Measurements from ENCODE around the gene BLOC1S4.
"Not testable (repeated sequence)": the region's sequence is repeated elsewhere in the genome, so short reads cannot be mapped to it uniquely, and the experiment has no call there.

Gene BLOC1S4

DNA sequence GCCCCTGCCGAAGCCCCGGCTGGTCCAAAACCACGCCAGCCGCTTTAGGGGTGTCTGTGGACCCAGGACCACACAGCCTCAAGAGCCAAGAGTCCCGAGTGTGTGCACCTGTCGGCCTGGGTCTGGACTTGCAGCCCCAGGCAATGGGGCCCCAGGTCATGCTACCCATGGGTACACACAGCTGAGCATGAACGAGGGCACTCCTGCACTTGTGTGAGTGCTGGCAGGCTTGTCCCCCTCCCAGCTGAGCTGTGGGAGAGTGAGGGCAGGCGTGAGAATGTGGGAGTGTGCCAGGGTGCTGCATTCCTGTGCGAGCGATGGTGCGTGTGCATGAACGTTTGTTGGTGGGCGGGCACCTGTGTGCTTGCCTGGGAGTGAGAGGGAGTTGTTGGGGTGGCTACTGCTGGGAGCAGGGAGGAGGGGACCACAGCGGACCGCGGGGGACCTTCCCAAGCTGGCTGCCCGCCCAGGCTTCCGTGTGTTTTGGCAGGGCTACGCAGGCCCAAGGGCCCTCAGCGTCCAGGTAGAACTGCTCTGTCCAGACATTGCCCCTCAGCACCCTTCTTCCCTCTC is 30.8 kb downstream of the BLOC1S4 start:
- DNase-seq, result no peak

DNA sequence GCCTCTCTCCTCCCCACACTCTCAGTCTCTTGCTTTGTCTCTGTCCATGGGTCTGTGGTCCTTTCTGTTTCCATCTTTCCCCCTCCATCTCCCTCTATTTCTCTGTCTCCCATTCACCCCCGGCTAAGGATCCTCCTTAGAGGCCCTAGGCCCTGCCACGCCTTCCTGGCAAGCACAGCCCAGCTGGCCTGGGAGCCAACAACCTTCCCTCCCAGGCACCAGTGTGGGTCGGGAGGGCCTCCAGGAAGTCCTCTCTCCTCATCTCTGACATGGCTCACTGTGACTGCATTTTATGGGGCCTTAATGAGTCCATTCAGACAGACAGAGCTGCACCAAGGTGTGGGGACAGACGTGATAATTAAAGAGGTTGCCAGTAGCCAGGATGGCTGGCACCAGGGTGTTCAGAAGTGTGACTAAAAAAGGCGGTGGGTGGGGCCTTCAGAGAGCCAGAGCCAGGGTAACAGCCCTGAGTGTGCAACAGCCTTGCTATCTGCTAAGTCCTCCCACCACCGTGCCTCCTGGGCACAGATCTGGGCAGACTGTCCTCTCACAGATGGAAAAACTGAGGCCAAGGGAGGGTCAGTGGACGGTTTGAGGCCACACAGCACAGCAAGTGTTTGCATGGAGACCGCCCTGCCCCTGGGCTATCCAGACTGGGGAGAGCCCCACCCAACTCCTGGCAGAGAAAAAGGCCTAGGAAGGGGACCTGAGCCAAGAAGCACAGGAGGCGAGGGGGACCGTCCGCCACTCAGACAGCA is 31.5 kb downstream of the BLOC1S4 start:
- DNase-seq, result no peak

DNA sequence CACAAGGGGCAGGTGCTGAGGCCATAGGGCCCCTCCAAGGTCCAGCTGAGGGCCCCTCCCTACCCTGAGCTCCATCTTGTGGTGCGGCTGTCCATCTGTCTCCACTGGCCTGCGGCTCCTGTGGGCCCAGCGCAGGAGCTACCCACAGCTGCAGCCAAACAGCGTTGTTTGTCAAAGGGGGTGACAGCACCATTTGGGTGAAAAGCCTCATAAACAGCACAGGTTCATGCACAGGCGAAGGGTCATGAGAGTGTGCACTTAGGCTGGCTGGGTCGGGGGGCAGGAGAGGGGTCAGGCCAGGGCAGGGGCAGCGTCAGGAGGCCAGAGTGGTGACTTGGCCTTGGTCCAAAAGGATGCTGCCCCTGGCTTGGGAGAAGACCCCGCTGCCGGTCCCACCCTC is 32.3 kb downstream of the BLOC1S4 start:
- DNase-seq, result no peak

DNA sequence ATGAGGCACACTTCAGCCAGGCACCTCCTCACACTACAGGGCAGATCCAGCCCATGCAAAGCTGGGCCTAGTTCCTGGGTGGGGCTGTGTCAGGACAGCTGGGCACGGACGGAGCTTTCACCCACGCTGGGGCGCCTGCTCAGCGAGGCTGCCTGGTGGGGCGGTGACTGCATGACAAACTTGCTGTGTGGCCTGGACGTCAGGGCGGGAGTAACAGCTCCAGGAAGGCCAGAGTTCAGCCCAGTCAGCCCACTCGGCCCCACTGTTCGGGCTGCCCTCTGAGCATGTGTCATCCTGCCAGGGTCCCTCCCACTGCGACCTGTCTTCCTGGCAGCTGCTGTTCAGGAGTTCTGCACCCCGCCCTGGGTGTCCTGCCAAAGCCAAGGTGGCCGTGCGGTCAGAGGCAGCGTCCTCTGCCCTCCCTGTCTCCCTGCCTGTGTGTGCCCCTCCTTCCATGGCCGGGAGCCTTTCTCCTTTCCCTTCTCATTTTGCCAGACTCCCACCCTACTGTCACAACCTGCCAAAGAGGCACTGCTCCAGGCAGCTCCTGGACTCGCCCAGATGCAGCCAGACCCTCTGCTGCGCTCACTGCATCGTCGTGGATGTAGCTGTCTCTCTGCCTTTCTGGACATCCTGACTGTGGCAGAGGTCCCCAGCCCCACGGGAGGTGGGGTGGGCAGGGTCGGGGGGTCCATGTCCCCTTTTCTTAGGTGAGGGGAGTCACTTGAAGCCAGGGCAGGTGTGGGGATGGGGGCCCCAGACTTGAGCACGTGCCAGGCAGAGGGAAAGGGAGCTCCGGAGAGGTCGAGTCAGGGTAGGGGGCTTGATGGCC is 33.6 kb downstream of the BLOC1S4 start:
- no peak for DNase-seq

DNA sequence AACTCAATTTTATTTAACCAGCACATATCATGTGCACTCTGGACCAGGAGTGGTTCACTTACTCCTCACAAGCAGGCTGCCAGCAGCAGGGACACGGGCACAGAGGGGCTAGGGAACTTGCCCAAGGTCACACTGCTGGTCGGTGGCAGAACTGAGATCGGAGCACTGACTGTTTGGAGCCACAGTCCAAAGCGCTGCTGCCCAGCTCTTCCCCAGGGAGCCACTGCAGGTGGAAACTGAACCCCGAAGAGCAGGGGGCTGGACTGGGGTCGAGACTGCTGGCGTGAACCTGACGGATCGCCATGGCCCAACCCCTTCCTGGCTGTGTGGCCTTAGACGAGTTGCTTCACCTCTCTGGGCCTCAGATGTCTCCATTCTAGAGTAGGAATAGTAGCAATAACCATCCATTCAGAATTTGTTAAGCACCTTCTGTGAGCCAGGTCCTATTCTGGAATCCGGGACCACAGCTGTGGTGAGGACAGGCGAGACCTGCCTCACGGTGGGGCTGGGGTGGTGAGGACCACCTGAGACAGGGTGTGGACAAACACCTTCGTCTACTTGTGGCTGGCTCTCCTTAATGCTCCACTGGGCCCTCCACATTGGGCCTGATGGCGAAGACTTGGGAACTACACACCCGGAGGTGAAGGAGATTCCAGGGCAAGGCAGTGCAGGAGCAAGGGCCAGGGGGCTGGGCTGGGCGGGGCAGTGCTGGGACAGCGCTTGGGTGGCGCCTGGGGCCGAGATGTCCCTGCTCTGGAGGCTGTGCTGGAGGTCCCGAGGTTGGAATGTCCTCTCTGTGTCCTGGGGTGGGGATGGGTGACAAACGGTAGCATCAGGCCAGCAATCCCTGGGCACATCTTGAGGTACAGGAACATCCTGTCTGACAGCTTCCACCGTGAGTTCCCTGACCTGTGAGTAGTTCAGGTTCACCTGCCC is 34.6 kb downstream of the BLOC1S4 start:
- no peak for DNase-seq

DNA sequence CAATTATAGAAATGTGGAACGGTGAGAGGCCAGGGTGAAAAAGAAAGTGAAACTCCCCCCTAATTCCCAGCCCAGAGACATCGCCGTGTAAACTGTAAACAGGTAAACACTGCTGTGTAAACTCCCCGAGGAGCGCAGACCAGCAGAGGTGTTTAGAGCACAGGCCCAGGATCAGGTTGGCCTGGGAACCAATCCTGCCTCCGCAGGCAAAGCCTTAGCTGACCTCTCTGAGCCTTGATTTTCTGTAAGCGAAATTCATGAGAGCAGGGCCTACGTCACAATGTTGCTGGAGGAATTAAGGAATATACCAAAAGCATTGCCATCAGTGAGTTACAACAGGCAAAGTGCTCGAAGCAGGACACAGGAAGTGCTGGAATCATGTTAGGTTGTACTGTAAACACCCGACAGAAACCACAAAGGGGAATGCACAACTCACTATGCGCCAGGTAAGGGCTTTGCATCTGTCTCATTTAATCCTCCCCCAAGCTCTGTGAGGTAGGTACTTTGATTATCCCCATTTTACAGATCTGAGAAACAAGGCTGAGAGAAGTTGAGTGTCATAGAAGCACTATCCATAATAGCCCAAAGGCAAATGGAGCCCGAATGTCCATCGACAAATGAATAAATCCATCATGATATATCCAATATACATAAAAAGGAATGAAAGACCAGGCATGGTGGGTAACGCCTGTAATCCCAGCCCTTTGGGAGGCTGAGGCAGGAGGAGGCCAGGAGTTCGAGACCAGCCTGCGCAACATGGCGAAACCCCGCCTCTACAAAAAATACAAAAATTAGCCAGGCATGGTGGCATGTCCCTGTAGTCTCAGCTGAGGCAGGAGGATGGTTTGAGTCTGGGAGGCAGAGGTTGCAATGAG is 35.9 kb downstream of the BLOC1S4 start:
- no peak for DNase-seq

DNA sequence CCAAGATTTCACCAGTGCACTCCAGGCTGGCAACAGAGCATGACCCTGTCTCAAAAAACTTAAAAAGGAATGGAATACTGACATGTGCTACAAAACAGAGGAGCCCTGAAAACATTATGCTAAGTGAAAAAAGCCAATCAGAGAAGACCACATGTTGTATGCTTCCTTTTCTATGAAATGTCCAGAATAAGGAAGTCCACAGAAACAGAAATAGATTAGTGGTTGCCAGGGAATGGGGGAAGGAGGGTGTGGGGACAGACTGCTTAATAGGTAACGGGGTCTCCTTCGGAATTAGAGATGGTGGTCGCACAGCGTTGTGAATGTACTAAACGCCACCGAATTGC is 36.5 kb downstream of the BLOC1S4 start:
- DNase-seq, result no peak

DNA sequence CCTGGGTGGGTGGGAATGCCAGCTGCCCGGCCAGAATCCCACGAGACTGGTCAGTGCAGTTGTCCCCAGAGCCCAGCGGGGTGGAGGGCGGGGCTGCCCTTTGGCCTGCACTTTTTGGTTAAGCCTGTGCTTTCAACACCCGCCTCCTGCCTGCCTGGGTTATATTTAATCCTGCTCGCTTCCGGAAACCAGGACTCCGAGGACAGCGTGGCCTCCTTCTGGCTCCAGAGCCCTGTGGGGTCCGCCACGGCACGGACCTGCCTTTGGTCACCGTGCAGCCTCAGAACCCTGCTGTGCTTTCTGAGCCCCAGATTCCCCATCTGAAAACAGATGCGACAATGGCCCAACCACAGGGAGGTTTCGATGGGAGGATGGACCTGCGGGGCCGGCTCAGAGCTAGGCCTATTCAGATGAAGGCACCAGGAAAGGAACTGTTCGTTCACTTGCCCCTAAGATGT is 37.2 kb downstream of the BLOC1S4 start:
- no peak for DNase-seq

DNA sequence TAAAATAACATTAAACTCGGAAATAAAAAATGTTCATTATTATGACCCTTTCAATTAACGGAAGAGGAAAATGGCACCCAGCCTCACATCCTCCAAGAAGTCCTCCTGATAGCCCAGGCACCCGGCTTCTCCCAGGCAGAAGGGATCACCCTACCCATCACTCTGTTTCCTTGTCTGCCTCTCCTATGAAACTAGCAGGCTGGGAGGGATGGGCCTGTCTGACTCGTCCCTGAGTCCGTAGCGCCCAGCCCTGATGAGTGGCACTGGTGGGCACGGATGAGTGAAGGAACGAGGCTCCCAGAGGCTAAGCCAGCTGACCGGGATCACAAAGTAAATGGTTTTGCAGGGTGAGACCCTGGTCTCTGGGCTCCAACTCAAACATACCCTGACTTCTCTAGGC is 37.9 kb downstream of the BLOC1S4 start:
- DNase-seq, result no peak

DNA sequence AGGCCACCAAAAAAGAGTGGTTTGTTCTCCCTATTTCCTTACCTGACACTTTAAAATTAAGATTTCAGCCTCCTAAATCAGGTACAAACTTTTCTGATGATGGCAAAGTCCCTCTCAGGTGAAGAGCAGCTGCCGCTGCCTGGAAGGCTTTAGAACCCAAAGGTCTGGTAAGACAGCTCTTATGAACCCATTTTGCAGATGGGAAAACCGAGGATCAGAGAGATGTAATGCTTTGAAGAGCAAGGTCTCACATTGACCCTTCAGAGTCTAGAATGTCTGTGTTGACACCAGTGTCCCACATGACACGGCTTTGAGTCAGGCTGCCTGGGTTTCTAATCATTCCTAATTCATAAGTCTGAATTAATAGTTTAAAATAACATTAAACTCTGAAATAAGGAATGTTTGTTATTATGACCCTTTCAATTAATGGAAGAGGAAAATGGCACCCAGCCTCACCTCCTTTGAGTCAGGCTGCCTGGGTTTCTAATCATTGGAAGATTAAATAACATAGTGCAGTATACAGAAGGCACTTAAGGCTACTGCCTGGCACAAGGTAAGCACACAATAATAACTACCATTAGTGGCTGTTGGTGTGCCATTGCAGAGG is 38.6 kb downstream of the BLOC1S4 start:
- no peak for DNase-seq

DNA sequence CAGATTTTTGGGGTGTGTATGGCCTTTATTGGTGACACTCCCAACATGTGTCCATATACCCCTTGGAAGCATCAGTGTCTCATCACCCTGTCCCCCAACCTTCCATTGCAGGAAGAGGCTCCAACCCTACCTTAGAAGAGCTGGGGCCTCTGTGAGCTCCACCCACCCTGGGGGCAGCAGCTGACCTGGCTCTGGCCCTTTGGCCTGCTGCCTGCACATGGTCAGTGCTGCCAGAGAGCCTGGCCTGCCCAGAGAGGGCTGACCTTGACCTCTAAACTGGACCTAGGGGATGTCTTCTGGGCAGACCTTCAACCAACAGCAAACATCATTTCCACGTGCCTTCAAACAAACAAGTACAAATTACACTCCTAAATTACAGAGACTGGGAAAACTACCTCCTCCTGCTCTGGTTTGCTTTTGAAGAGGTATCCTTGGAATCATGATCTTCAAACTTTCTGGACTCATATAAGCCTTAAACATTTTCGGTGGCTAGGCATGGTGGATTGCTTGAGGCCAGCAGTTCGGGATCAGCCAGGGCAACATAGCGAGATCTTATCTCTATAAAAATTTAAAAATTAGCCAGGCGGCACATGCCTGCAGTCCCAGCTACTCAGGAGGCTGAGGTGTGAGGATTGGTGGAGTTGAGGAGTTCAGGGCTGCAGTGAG is 39.2 kb downstream of the BLOC1S4 start:
- DNase-seq, result no peak

DNA sequence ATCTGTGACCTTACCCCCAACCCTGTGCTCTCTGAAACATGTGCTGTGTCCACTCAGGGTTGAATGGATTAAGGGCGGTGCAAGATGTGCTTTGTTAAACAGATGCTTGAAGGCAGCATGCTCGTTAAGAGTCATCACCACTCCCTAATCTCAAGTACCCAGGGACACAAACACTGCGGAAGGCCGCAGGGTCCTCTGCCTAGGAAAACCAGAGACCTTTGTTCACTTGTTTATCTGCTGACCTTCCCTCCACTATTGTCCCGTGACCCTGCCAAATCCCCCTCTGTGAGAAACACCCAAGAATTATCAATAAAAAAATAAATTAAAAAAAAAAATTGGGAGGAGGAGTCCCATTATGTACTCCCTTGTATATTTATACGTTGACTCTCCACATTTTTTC is 40.4 kb downstream of the BLOC1S4 start:
- DNase-seq, result not testable (repeated sequence)

DNA sequence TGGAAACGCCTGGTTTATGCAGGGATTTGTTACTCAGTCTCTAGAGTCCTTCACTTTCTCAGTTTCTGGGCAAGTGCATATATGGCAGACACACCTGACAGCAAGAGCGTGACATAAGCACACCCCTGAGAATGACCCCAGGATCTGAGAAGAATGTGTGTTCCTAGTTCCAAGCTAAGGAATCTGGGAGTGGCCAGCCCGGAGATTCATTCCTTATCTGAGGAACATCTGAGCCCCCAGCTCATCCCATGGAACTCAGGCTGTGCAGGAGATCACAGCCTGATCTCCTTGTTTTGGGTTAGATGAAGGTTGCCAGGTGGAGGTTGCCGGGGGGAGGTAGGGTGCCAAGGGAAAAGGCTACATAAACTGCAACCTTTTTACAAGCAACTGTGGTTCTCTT is 42.8 kb downstream of the BLOC1S4 start:
- DNase-seq, result no peak

DNA sequence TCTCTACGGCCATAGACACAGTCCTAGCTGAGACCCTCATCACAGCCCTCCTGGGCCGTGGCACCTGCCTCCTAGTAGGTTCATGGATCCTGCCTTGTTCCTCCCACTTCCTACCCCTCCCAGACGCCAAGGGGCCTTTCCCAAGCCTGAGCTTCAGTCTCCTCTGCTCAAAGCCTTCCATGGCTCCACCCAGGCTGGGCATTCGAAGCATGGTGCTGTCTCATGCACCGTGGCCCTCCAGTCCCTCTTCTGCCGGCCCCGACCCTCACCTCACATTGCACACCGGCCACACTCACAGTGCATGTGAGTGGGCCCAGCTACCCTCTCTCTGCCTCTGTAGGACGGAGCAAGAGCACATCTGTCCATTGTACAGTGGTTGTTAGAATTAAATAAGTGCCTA is 44.9 kb downstream of the BLOC1S4 start:
- DNase-seq, result no peak

DNA sequence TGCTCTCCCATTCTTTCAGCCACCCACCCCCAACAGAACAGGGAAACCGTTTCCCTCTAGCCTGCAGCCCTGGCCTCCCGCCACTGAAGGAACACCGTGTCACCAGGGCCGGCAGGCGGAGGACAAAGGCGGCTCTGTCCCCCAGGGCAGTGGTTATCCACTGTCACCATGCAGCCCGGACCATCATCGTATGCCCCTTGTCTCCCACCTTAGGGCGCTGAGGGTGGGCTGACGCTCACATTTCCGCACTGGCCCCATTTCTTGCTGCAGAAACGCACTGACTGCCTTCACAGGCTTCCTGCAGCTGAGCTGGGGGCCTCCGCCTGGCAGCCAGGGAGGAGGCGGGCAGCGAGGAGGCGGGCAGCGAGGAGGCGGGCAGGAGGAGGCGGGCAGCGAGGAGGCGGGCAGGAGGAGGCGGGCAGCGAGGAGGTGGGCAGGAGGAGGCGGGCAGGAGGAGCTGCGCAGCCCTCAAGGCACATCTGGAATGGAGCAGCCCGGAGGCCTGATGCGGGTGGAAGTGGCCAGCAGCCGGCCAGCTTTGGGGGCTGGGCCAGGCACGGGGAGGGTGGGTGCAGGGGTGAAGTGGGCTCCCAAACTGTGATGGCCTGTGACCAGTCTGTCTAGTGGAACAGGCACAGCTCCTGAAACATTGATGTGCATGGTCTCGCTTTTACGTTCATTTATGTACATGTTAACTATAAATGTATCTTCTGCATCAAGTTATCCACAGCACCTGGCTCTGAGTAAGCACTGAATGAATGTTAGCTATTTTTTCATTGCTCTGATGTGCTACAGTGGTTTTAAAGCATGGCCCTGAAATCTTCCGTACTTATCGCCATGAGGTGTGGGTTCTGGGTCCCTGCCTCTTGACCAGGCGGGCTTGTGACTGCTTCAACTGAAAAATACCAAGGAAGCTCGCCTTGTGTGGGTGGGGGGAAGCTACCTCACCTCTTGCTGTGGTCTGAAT is 46.0 kb downstream of the BLOC1S4 start:
- no peak for DNase-seq

DNA sequence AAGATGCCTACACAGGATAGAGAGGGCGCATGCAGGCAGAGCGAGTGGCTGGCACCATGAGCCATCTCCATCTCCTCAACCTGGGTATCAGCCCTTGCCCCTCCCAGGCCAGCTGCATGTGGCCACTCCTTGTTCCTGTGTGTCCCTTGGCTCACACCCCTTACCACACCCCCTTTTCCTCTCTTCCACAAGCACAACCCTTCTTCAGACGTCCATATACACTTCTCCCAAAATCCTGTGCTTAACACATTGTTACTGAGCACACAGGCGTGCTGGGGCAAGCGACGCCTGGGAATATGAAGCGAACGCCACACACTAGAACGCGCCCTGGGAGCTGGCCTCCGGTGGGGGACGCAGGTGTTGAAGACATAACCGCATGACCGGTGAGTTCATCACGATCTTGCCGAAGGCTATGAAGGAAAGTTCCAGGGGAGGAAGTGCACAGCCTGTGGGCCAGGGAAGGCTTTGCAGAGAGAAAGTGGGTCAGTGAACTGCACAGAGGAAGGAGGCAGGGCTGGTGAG is 47.4 kb downstream of the BLOC1S4 start:
- no peak for DNase-seq

DNA sequence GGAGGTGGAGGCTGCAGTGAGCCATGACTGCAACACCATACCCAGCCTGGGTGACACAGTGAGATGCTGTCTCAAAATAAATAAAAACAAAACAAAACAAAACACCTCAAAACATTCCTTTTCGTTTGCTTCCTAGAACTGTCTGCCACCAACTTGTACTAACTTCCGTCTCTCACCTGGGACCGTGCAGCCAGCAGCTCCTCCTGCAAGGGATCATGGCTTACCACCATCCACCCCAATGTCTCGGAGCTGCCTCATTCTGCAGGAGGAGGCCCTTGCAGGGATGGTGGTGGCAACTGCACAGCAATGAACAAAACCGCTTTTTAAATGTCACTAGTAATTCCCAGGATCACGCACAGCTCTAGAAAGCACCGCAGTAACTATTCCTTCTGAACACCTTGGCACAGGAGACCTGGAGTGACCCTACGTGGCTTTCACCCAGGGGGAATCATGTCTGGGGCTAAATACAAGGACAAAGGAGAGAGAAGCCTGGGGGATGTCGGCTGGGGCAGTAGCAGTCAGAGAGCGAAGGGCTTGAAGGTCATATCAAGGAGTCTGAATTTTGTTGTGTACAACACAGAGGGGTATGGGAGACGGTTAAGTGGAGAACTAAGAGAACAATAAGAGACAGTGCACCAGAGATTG is 49.1 kb downstream of the BLOC1S4 start:
- DNase-seq, result no peak

DNA sequence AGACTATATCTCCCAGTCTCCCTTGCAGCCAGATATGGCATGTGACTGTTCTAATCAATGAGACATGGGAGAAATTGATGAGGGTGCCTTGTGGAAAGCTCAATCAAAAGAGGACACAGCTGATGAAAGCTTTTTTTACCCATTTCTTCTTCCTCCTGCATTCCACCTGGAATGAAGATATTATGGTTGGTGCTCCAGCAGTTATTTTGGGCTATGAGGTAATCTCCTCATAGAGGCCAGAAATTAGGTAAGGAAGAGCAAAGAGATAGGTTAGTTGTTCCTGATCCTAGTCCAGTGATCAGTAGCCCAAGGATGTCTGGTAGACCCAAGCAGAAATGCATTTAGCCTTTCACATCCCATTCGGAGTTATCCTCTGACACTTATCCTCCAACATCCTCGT is 49.7 kb downstream of the BLOC1S4 start:
- no peak for DNase-seq
